Stomach (tissue), 4 donors: ENCODE measurements around the gene WNT9B.
"Not testable (repeated sequence)": the region's sequence is repeated elsewhere in the genome, so short reads cannot be mapped to it uniquely, and the experiment has no call there.

ENCODE experiments used
- CTCF ChIP-seq, 7 experiments: fragments of 450-650 bp in 4 of 7; fragments of 200-600 bp in 3 of 7; sonication (generic) in 3 of 7; IDR thresholded peaks; one replicate each; pipeline ENCODE4 v1.5.1; 2016 to 2019; ENCODE audit warnings: antibody characterized with exemption in 7 of 7, control low read depth in 2 of 7, mild to moderate bottlenecking in 1 of 7
- POLR2A ChIP-seq, 4 donors: fragments of 450-650 bp; IDR thresholded peaks; one replicate each; pipeline ENCODE4 v1.6.1; 2016; ENCODE audit warnings: antibody characterized with exemption in 4 of 4, control low read depth in 2 of 4, mild to moderate bottlenecking in 1 of 4, moderate library complexity in 1 of 4
- POLR2AphosphoS5 ChIP-seq, 3 donors: sonication (generic); formaldehyde crosslinking; IDR thresholded peaks; one replicate each; pipeline ENCODE4 v1.6.1; 2016; ENCODE audit warnings: antibody characterized with exemption in 3 of 3

DNA sequence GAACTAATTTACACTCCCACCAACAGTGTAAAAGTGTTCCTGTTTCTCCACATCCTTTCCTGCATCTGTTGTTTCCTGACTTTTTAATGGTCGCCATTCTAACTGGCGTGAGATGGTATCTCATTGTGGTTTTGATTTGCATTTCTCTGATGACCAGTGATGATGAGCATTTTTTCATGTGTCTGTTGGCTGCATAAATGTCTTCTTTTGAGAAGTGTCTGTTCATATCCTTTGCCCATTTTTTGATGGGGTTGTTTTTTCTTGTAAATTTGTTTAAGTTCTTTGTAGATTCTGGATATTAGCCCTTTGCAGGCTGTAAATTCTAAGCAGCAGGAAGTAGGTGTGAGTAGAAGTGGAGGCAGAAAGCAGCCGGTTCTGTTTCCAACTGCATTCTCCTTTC, 10.8 kb upstream of the WNT9B start:
- TF ChIP-seq CTCF, POLR2AphosphoS5, POLR2A (IDR thresholded peaks at IDR 0.05): not testable (repeated sequence)
